ENCODE measurements around the gene ICAM4. TPM values are rescaled to one million over a fixed set of nuclear protein-coding genes. Genes with fewer than 3 reads are reported as not detected.

ICAM4 gene
- polyA plus RNA-seq, 3 donors, result 5.5 to 17.3 (median 11.2) TPM

DNA sequence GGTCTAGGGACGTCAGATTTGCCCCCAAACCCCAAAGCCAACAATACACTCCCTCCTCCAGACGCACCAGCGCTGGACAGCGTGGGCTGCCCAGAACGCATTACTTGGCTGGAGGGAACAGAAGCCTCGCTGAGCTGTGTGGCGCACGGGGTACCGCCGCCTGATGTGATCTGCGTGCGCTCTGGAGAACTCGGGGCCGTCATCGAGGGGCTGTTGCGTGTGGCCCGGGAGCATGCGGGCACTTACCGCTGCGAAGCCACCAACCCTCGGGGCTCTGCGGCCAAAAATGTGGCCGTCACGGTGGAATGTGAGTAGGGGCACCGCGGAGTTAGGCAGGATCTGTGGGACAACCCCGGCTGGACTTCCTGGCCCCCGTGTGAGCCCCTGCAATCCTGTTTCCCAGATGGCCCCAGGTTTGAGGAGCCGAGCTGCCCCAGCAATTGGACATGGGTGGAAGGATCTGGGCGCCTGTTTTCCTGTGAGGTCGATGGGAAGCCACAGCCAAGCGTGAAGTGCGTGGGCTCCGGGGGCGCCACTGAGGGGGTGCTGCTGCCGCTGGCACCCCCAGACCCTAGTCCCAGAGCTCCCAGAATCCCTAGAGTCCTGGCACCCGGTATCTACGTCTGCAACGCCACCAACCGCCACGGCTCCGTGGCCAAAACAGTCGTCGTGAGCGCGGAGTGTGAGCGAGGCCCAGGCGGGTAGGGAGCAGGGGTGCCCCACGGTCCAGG is 7.0 kb downstream of the ICAM4 start:
- peaks cover 80 to 94% (median 84%) of the 10 kb centered on the region in 3 donors for H3K27me3 Mint-ChIP-seq (ENCODE audit: low read depth in 3 of 3)

DNA sequence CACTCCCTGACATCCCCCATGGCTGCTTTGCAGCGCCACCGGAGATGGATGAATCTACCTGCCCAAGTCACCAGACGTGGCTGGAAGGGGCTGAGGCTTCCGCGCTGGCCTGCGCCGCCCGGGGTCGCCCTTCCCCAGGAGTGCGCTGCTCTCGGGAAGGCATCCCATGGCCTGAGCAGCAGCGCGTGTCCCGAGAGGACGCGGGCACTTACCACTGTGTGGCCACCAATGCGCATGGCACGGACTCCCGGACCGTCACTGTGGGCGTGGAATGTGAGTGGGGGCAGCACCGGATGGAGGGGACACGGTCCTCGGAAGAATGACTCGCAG is 7.6 kb downstream of the ICAM4 start:
- Mint-ChIP-seq H3K9me3 (peaks cover 0 to 46% (median 24%) of the 10 kb centered on the region in 7 donors), H3K4me3 (peak overlapping the region in 1 of 2 donors; percentile 94), H3K36me3 (peaks cover 12 to 16% of the 10 kb centered on the region in 2 donors), H3K27me3 (ENCODE audit: low read depth in 3 of 3) (peaks cover 75 to 89% (median 79%) of the 10 kb centered on the region in 3 donors), H3K27ac (peak overlapping the region in 2 of 7 donors; percentile 42 to 83), H3K4me1 (peaks cover 57% of the 10 kb centered on the region)
- H3K36me3 ChIP-seq (replicated peaks in 1 of 2; ENCODE audit: control insufficient read depth in 1 of 2, insufficient read depth in 2 of 2, low read length in 2 of 2), result no peaks in the 10 kb centered on the region
- peaks cover 11% of the 10 kb centered on the region for H4K20me1 ChIP-seq (ENCODE audit: insufficient read depth, low read length)
- no peak overlapping the region for H2AFZ ChIP-seq (ENCODE audit: insufficient read depth, low read depth, low read length, poor library complexity, severe bottlenecking)
- no peak overlapping the region for H3K9ac ChIP-seq (ENCODE audit: insufficient read depth, low read length, poor library complexity, severe bottlenecking)
- DNase-seq, result no peak
- H3K27me3 ChIP-seq (ENCODE audit: control insufficient read depth in 2 of 2, insufficient read depth in 2 of 2, low read length in 2 of 2), result peaks cover 36 to 70% of the 10 kb centered on the region in 2 donors
- no peaks in the 10 kb centered on the region for H3K79me2 ChIP-seq (ENCODE audit: insufficient read depth, low read length)
- peaks cover 66 to 72% of the 10 kb centered on the region in 2 donors for H3K4me1 ChIP-seq (ENCODE audit: control insufficient read depth in 1 of 2, insufficient read depth in 2 of 2, low read length in 2 of 2)
- no peak overlapping the region for H3K4me2 ChIP-seq (replicated peaks; ENCODE audit: extremely low read depth, low read length, poor library complexity, severe bottlenecking)
- H3K9me3 ChIP-seq (replicated peaks in 1 of 2; ENCODE audit: control insufficient read depth in 1 of 2, insufficient read depth in 1 of 2, low read length in 2 of 2), result peaks cover 6 to 22% of the 10 kb centered on the region in 2 donors
- intact Hi-C loops (cut with micrococcal nuclease), result no loop called here
- no peak for TF ChIP-seq CTCF (IDR thresholded peaks at IDR 0.05)
- H3K4me3 ChIP-seq (replicated peaks in 1 of 3; ENCODE audit: low read depth in 2 of 3, low read length in 3 of 3), result no peak overlapping the region
- WGBS (ENCODE audit: insufficient coverage), result 41% methylated on average over 11 of the region's 25 CpGs
- no peak overlapping the region for H3K27ac ChIP-seq (ENCODE audit: low read depth in 1 of 2, low read length in 2 of 2)

More for the DNA sequence above, 7.0 kb downstream of the ICAM4 start:
- Histone ChIP-seq H3K9me3 (replicated peaks in 1 of 2; ENCODE audit: control insufficient read depth in 1 of 2, insufficient read depth in 1 of 2, low read length in 2 of 2) (peaks cover 6 to 22% of the 10 kb centered on the region in 2 donors), H2AFZ (ENCODE audit: insufficient read depth, low read depth, low read length, poor library complexity, severe bottlenecking) (no peak overlapping the region), H3K27ac (ENCODE audit: low read depth in 1 of 2, low read length in 2 of 2) (no peak overlapping the region), H3K4me2 (replicated peaks; ENCODE audit: extremely low read depth, low read length, poor library complexity, severe bottlenecking) (peak overlapping the region; percentile 78), H3K79me2 (ENCODE audit: insufficient read depth, low read length) (no peaks in the 10 kb centered on the region), H3K27me3 (ENCODE audit: control insufficient read depth in 2 of 2, insufficient read depth in 2 of 2, low read length in 2 of 2) (peaks cover 37 to 75% of the 10 kb centered on the region in 2 donors), H3K36me3 (replicated peaks in 1 of 2; ENCODE audit: control insufficient read depth in 1 of 2, insufficient read depth in 2 of 2, low read length in 2 of 2) (no peaks in the 10 kb centered on the region), H3K9ac (ENCODE audit: insufficient read depth, low read length, poor library complexity, severe bottlenecking) (no peak overlapping the region), H3K4me1 (ENCODE audit: control insufficient read depth in 1 of 2, insufficient read depth in 2 of 2, low read length in 2 of 2) (peaks cover 71 to 74% of the 10 kb centered on the region in 2 donors), H3K4me3 (replicated peaks in 1 of 3; ENCODE audit: low read depth in 2 of 3, low read length in 3 of 3) (peak overlapping the region in 1 of 3 experiments; percentile 74), H4K20me1 (ENCODE audit: insufficient read depth, low read length) (peaks cover 11% of the 10 kb centered on the region)
- Mint-ChIP-seq H3K27ac (no peak overlapping the region), H3K9me3 (peaks cover 0 to 52% (median 26%) of the 10 kb centered on the region in 7 donors), H3K4me3 (peak overlapping the region; percentile 6 to 94), H3K36me3 (peaks cover 17 to 20% of the 10 kb centered on the region in 2 donors), H3K4me1 (peaks cover 61% of the 10 kb centered on the region)
- no peak for TF ChIP-seq CTCF (IDR thresholded peaks at IDR 0.05)
- 47% methylated on average over 49 of the region's 49 CpGs for WGBS (ENCODE audit: insufficient coverage)
- intact Hi-C loops (cut with micrococcal nuclease), result no loop called here
- no peak for DNase-seq

Measured in CD14-positive monocyte (primary cell).